Esophagus muscularis mucosa (tissue), 4 donors: ENCODE data around the gene CST9L.

ENCODE experiments used
- CTCF ChIP-seq, 3 experiments: fragments of 200-600 bp in 2 of 3; fragments of 450-650 bp in 1 of 3; sonication (generic) in 2 of 3; IDR thresholded peaks; one replicate each; pipeline ENCODE4 v1.5.1; 2017 to 2019; ENCODE audit warnings: antibody characterized with exemption in 3 of 3, mild to moderate bottlenecking in 2 of 3, moderate library complexity in 1 of 3
- EP300 ChIP-seq: sonication (generic); formaldehyde crosslinking; IDR thresholded peaks from one replicate; pipeline ENCODE4 v1.6.1; 2017; ENCODE audit warnings: antibody characterized with exemption
- POLR2A ChIP-seq: fragments of 450-650 bp; IDR thresholded peaks from one replicate; pipeline ENCODE4 v1.6.1; 2017; ENCODE audit warnings: antibody characterized with exemption, moderate library complexity, mild to moderate bottlenecking, low read depth
- POLR2AphosphoS5 ChIP-seq, 2 donors: sonication (generic); formaldehyde crosslinking; IDR thresholded peaks; one replicate each; pipeline ENCODE4 v1.6.1; 2017; ENCODE audit warnings: antibody characterized with exemption in 2 of 2

GRCh38 chr20:23582293-23582692, 14.0 kb upstream of the CST9L start:
- TF ChIP-seq CTCF (IDR thresholded peaks at IDR 0.05) (no peak), POLR2A (no peak), EP300 (no peak), POLR2AphosphoS5 (IDR thresholded peaks at IDR 0.05) (no peak)
